GM12801 (cell line): ENCODE results near the gene RNF169.

Experiments used
- CTCF ChIP-seq: IDR thresholded peaks from one replicate; pipeline ENCODE4 v1.5.1; 2011; ENCODE audit warnings: control low read depth; ENCODE audit not compliant: insufficient read length; ENCODE audit errors: extremely low read depth

Gene RNF169

GRCh38 chr11:74756571-74756970 is 7.9 kb downstream of the RNF169 start:
- no peak for TF ChIP-seq CTCF

GRCh38 chr11:74766905-74767304 is 18.3 kb downstream of the RNF169 start:
- TF ChIP-seq CTCF: no peak

DNA sequence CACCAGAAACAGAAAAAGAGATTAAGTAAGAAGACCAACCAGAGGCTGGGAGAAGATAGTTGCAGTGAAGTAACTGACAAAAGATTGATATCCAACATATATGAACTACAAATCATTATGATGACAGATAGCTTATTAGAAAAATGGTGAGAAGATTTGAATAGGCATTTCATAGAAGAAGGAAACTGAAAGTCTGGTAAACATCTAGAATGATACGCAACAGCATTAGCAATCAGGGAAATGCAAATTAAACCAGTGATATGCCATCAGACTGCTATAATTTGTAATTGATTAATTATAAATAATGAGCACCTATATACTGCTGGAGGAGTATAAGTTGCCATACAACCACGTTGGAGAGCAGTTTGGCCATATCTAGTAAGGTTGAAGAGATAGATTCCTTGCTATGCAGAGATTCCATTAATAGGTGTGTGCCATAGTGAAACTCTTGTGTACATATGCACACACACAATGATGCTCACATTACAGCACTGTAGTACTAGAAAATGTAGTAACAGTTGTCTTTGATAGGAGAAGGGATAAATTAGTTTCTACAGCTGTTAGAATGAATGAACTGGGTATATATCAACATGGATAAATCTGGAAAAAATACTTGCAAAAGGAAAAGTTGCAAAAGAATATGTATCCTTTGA is 20.5 kb downstream of the RNF169 start:
- no peak for TF ChIP-seq CTCF

DNA sequence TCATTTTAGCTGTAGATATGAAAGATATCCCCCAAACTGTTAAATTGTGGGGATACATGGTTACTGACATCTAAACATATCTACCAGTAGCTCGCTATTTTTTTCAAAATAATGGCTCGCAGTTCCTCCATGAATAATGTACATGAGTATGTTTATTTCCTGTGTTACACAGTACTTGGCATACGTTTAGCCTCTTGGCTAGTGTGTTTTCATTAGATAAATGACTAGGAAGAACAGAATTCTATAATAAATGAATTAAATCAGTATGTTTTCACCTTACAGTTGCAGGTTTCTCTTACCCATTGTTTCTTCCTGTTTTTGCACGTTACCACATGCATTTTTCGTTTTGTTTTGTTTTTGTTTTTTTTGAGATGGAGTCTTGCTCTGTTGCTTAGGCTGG is 21.8 kb downstream of the RNF169 start:
- no peak for TF ChIP-seq CTCF

DNA sequence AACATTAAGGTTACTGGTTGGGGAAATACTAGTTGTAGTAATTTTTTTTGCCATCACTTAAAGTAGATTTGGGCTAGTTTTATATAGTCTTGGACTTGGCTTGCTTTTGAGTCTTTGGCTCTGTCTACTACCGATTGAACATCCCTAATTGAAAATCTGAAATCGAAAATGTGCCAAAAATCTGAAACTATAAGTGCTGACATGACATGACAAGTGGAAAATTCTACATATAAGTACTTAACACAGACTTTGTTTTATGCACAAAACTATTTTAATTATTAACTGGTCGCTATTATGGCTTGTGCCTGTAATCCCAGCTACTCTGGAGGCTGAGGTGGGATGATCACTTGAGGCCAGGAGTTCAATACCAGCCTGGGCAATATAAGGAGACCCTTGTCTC is 22.5 kb downstream of the RNF169 start:
- TF ChIP-seq CTCF: no peak

DNA sequence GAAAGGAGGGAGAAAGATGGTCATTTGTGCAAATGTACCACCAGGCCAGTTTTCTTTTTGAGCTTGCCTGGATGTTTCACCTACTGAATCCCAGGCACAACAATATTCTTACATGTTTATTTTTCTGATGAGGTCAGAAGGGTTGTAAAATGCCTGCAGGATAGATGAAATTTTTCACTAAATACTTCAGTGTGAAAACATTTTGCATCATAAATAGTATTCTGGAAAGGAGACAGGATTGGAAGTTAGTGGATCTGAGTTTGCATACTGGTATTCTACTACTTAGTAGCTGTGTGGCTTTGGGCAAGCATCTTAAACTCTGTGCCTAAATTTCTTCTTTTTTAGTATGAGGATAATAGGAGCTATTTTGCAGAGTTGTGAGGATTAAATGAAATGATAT is 24.8 kb downstream of the RNF169 start:
- no peak for TF ChIP-seq CTCF

GRCh38 chr11:74775762-74776161 is 27.1 kb downstream of the RNF169 start:
- no peak for TF ChIP-seq CTCF
